ENCODE data around the gene TFDP1. TPM values are rescaled to one million over a fixed set of nuclear protein-coding genes. Genes with fewer than 3 reads are reported as not detected.

The TFDP1 gene
- total RNA-seq, 2 experiments from 2014 or later, result 17.6 to 20.0 TPM

- intact Hi-C loops (cut with DNase I, micrococcal nuclease), result no loop called here
- no peaks in the 10 kb centered on the region for H3K9me3 Mint-ChIP-seq
- peaks cover 4% of the 10 kb centered on the region for H3K4me1 Mint-ChIP-seq (ENCODE audit: low read depth)
- H3K27ac Mint-ChIP-seq, result no peak overlapping the region
- no peak overlapping the region for H3K4me3 Mint-ChIP-seq
- no peak for ATAC-seq (ENCODE audit: poor library complexity)
- no peak overlapping the region for H3K4me3 ChIP-seq (ENCODE audit: low read length)
- CTCF ChIA-PET, result no interaction called here
- peaks cover 29% of the 10 kb centered on the region for H3K36me3 Mint-ChIP-seq (ENCODE audit: low read depth)
- H3K27ac ChIP-seq (ENCODE audit: low read depth in 1 of 2, low read length in 2 of 2), result no peak overlapping the region
- no peaks in the 10 kb centered on the region for H3K4me1 ChIP-seq (ENCODE audit: insufficient read depth, low read length)
- peak in 1 of 14 experiments; percentile 25 for DNase-seq
- H3K27me3 Mint-ChIP-seq, result no peaks in the 10 kb centered on the region
- peaks cover 29% of the 10 kb centered on the region for H3K36me3 ChIP-seq (ENCODE audit: insufficient read depth, low read length)
- peaks cover 0 to 25% of the 10 kb centered on the region in 2 experiments for H3K9me3 ChIP-seq (ENCODE audit: control insufficient read depth in 1 of 2, insufficient read depth in 1 of 2, low read length in 2 of 2)
- POLR2A ChIA-PET, result no interaction called here
- TF ChIP-seq, protein P1, sequence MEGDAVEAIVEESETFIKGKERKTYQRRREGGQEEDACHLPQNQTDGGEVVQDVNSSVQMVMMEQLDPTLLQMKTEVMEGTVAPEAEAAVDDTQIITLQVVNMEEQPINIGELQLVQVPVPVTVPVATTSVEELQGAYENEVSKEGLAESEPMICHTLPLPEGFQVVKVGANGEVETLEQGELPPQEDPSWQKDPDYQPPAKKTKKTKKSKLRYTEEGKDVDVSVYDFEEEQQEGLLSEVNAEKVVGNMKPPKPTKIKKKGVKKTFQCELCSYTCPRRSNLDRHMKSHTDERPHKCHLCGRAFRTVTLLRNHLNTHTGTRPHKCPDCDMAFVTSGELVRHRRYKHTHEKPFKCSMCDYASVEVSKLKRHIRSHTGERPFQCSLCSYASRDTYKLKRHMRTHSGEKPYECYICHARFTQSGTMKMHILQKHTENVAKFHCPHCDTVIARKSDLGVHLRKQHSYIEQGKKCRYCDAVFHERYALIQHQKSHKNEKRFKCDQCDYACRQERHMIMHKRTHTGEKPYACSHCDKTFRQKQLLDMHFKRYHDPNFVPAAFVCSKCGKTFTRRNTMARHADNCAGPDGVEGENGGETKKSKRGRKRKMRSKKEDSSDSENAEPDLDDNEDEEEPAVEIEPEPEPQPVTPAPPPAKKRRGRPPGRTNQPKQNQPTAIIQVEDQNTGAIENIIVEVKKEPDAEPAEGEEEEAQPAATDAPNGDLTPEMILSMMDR (IDR thresholded peaks at IDR 0.05), result no peak
- H3K27me3 ChIP-seq (ENCODE audit: control insufficient read depth in 1 of 2, insufficient read depth in 2 of 2, low read length in 2 of 2), result no peaks in the 10 kb centered on the region
These were observed 13.5 kb downstream of the TFDP1 start for GRCh38 chr13:113598081-113598410.

DNA sequence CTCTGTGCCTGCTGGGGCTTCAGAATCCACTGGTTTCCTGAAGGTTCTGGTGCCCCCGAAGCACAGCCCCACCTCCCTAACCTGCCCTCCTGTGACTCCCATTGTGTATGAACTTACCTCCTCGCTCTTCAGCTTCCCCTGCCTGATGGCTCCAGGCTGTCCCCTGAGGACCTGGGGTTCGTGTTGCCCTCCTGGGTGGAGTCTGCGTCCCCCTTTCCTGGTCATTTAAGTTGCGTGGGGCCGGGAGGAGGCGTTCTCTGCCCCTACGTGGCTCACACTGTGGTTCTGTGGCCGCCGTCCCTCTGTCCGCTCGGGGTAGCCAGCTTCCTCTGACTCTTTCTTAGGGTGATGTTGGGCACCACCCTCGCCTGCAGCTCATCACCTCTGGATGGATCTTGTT lies 13.9 kb downstream of the TFDP1 start:
- no peak overlapping the region for H3K4me3 Mint-ChIP-seq
- Histone ChIP-seq H3K27me3 (ENCODE audit: control insufficient read depth in 1 of 2, insufficient read depth in 2 of 2, low read length in 2 of 2) (no peaks in the 10 kb centered on the region), H3K27ac (ENCODE audit: low read depth in 1 of 2, low read length in 2 of 2) (no peak overlapping the region), H3K4me1 (ENCODE audit: insufficient read depth, low read length) (no peaks in the 10 kb centered on the region), H3K36me3 (ENCODE audit: insufficient read depth, low read length) (peaks cover 29% of the 10 kb centered on the region), H3K9me3 (ENCODE audit: control insufficient read depth in 1 of 2, insufficient read depth in 1 of 2, low read length in 2 of 2) (peaks cover 0 to 25% of the 10 kb centered on the region in 2 experiments), H3K4me3 (ENCODE audit: low read length) (no peak overlapping the region)
- ChIA-PET POLR2A (no interaction called here), CTCF (no interaction called here)
- H3K36me3 Mint-ChIP-seq (ENCODE audit: low read depth), result peaks cover 29% of the 10 kb centered on the region
- TF ChIP-seq, protein P1 (IDR thresholded peaks at IDR 0.05), result no peak
- DNase-seq (peak in 1 of 14 experiments; percentile 19), ATAC-seq (ENCODE audit: poor library complexity) (no peak)
- no peaks in the 10 kb centered on the region for H3K9me3 Mint-ChIP-seq
- H3K27me3 Mint-ChIP-seq, result no peaks in the 10 kb centered on the region
- H3K4me1 Mint-ChIP-seq (ENCODE audit: low read depth), result peaks cover 4% of the 10 kb centered on the region
- intact Hi-C loops (cut with DNase I, micrococcal nuclease), result no loop called here
- H3K27ac Mint-ChIP-seq, result no peak overlapping the region

DNA sequence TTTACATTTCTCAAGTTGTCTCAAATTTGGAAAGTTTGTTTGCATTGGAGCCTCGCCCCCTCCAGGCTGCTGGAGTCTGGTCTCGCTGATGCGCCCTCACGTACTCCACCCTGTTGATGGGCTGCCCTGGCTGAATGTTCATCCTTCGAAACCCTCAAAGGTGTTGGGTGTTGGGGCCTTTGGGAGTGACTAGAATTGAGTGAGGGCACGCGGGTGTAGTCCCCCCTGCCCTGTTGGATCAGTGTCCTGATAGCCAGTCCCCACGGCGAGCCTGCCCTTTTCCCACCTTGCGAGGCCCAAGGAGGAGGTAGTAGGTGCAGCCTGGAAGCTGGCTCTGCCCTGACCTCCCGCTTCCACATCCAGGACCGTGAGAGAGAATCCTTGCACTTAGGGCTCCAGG lies 14.8 kb downstream of the TFDP1 start:
- peaks cover 29% of the 10 kb centered on the region for H3K36me3 ChIP-seq (ENCODE audit: insufficient read depth, low read length)
- TF ChIP-seq, protein P1 (IDR thresholded peaks at IDR 0.05), result no peak
- Mint-ChIP-seq H3K27ac (no peak overlapping the region), H3K36me3 (ENCODE audit: low read depth) (peaks cover 29% of the 10 kb centered on the region), H3K4me1 (ENCODE audit: low read depth) (peaks cover 4% of the 10 kb centered on the region), H3K27me3 (no peaks in the 10 kb centered on the region), H3K9me3 (no peaks in the 10 kb centered on the region), H3K4me3 (no peak overlapping the region)
- intact Hi-C loops (cut with DNase I, micrococcal nuclease), result no loop called here
- peaks cover 0 to 25% of the 10 kb centered on the region in 2 experiments for H3K9me3 ChIP-seq (ENCODE audit: control insufficient read depth in 1 of 2, insufficient read depth in 1 of 2, low read length in 2 of 2)
- no peak overlapping the region for H3K4me3 ChIP-seq (ENCODE audit: low read length)
- H3K27ac ChIP-seq (ENCODE audit: low read depth in 1 of 2, low read length in 2 of 2), result no peak overlapping the region
- ChIA-PET POLR2A (no interaction called here), CTCF (no interaction called here)
- H3K27me3 ChIP-seq (ENCODE audit: control insufficient read depth in 1 of 2, insufficient read depth in 2 of 2, low read length in 2 of 2), result no peaks in the 10 kb centered on the region
- H3K4me1 ChIP-seq (ENCODE audit: insufficient read depth, low read length), result no peaks in the 10 kb centered on the region
- no peak for ATAC-seq (ENCODE audit: poor library complexity)
- DNase-seq, result peak in 1 of 14 experiments; percentile 14

Measured in CD4-positive, alpha-beta T cell (primary cell).